B cell (primary cell): Measurements from ENCODE around the gene PARD3.

Experiments
- EZH2 ChIP-seq: IDR thresholded peaks from 2 replicates; pipeline ENCODE4 v1.6.1; 2012; ENCODE audit warnings: borderline replicate concordance, low read depth, mild to moderate bottlenecking, moderate library complexity, low read length; ENCODE audit not compliant: insufficient read depth, poor library complexity, severe bottlenecking
- TF ChIP-seq, protein P1 (sequence below): fragments of 200-600 bp; IDR thresholded peaks from one replicate; pipeline ENCODE4 v1.8.0; 2022; ENCODE audit warnings: antibody characterized with exemption, mild to moderate bottlenecking

DNA sequence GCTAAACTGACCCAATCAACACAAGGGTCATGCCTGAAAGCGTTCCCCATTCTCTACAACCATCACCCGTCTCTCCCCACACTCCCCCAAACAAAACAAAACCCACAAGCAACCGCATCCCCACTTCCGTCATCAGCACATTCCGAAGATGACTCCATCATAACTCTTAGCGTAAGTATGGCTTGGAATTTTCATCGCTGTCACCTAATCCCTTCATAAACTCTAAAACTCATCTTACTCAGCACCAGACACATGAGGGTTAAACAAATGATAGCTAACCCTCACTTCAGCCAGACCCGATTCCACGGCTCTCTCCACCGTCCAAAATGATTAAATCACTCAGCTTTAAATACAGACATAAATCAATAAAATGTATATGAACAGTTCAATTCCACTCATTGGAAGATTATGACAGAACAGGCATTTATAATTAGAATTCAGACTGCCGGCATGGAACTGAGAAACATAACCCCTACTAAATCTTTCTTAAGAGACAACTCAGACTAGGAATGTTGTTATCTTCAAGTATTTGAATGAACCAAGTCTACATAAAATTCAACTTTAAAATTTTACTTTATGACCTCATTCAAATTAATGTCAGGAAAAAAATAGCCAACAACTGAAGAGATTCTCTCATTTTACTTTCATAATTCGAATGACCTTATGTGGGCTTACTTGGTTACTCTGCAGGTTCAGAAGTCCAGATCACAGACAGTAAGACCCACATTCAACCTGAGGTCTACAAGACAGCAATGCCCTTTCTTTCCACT, 215.9 kb downstream of the PARD3 start:
- TF ChIP-seq, protein P1, sequence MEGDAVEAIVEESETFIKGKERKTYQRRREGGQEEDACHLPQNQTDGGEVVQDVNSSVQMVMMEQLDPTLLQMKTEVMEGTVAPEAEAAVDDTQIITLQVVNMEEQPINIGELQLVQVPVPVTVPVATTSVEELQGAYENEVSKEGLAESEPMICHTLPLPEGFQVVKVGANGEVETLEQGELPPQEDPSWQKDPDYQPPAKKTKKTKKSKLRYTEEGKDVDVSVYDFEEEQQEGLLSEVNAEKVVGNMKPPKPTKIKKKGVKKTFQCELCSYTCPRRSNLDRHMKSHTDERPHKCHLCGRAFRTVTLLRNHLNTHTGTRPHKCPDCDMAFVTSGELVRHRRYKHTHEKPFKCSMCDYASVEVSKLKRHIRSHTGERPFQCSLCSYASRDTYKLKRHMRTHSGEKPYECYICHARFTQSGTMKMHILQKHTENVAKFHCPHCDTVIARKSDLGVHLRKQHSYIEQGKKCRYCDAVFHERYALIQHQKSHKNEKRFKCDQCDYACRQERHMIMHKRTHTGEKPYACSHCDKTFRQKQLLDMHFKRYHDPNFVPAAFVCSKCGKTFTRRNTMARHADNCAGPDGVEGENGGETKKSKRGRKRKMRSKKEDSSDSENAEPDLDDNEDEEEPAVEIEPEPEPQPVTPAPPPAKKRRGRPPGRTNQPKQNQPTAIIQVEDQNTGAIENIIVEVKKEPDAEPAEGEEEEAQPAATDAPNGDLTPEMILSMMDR: no peak
- no peak for TF ChIP-seq EZH2
